Ovary (tissue), 3 donors: Measurements from ENCODE around the gene ARHGAP12.

Experiments used
- EP300 ChIP-seq: sonication (generic); formaldehyde crosslinking; IDR thresholded peaks from one replicate; pipeline ENCODE4 v1.6.1; 2017; ENCODE audit warnings: antibody characterized with exemption
- TF ChIP-seq, protein P1 (sequence below), 3 donors: fragments of 450-650 bp in 2 of 3; fragments of 200-600 bp in 1 of 3; IDR thresholded peaks; one replicate each; pipeline versions ENCODE4 v1.5.1 to v1.8.0; 2016 to 2022; ENCODE audit warnings: antibody characterized with exemption in 3 of 3, mild to moderate bottlenecking in 1 of 3
- donor health status: DM: no; HTN: no; CAD: no.

DNA sequence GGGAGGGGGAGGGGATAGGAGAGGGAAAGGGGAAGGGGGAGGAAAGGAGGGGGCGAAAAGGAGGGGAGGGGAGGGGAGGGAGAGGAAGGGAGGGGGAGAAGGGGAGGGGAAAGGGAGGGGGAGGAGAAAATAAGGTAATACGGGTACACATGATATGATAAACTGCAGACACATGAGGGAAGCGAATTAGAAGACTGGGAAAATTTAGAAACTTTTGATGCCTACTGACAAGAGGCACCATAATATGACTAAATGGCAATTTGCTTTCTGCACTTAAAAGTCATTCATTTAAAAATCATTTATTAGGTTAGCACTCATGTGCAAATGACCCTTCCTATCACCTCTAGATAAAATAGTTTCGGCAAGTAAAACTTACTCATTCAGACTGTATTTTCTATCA is 73.6 kb downstream of the ARHGAP12 start:
- TF ChIP-seq EP300: no peak
- TF ChIP-seq, protein P1, sequence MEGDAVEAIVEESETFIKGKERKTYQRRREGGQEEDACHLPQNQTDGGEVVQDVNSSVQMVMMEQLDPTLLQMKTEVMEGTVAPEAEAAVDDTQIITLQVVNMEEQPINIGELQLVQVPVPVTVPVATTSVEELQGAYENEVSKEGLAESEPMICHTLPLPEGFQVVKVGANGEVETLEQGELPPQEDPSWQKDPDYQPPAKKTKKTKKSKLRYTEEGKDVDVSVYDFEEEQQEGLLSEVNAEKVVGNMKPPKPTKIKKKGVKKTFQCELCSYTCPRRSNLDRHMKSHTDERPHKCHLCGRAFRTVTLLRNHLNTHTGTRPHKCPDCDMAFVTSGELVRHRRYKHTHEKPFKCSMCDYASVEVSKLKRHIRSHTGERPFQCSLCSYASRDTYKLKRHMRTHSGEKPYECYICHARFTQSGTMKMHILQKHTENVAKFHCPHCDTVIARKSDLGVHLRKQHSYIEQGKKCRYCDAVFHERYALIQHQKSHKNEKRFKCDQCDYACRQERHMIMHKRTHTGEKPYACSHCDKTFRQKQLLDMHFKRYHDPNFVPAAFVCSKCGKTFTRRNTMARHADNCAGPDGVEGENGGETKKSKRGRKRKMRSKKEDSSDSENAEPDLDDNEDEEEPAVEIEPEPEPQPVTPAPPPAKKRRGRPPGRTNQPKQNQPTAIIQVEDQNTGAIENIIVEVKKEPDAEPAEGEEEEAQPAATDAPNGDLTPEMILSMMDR (IDR thresholded peaks at IDR 0.05): no peak
